Thoracic aorta (tissue), 2 donors: Measurements from ENCODE around the gene ARFIP1. TPM values are rescaled to one million over a fixed set of nuclear protein-coding genes. Genes with fewer than 3 reads are reported as not detected.

ENCODE experiments used
- ATAC-seq: fragments of 150-250 bp; one replicate; pipeline ENCODE4 v1.8.0; 2017; ENCODE audit warnings: low read depth; ENCODE audit not compliant: insufficient number of reproducible peaks, low FRiP score
- DNase-seq: peaks from one replicate; pipeline ENCODE4 v3.0.0-alpha.2; 2020; ENCODE audit warnings: low spot score
- H3K27ac ChIP-seq, 2 donors: fragments of 200-600 bp; sonication (generic); 1 replicate in 1 of 2; 2 replicates in 1 of 2; pipeline ENCODE4 v1.5.1; 2016; ENCODE audit warnings: mild to moderate bottlenecking in 2 of 2, moderate library complexity in 2 of 2
- H3K27me3 ChIP-seq: fragments of 200-600 bp; sonication (generic); replicated peaks from 2 replicates; pipeline ENCODE4 v1.6.0; 2016; ENCODE audit warnings: mild to moderate bottlenecking; ENCODE audit not compliant: insufficient read depth
- H3K36me3 ChIP-seq: fragments of 200-600 bp; sonication (generic); one replicate; pipeline ENCODE4 v1.5.1; 2016
- H3K4me1 ChIP-seq, 2 donors: fragments of 200-600 bp; sonication (generic); 1 replicate in 1 of 2; 2 replicates in 1 of 2; pipeline versions ENCODE4 v1.5.1 to v1.6.0; 2016; ENCODE audit warnings: low read depth in 2 of 2, mild to moderate bottlenecking in 1 of 2; ENCODE audit not compliant: control insufficient read depth in 1 of 2
- H3K4me3 ChIP-seq: fragments of 200-600 bp; sonication (generic); 2 replicates; pipeline ENCODE4 v1.5.1; 2016; ENCODE audit warnings: mild to moderate bottlenecking
- H3K9me3 ChIP-seq: fragments of 200-600 bp; sonication (generic); 2 replicates; pipeline ENCODE4 v1.5.1; 2016
- total RNA-seq, 2 donors: library from RNA; depleted of rRNA; stranded (reverse); fragments of >200 nt; gene quantifications; one replicate each; pipeline versions ENCODE4 v1.1.0 to v1.2.3, GENCODE V29; 2016
- TF ChIP-seq, protein P1 (sequence below): fragments of 200-600 bp; sonication (generic); IDR thresholded peaks from one replicate; pipeline ENCODE4 v1.5.1; 2019; ENCODE audit warnings: antibody characterized with exemption

ARFIP1 gene
- total RNA-seq, 2 donors from 2014 or later, result 24.0 to 39.0 TPM

- no peaks in the 10 kb centered on the region for H3K9me3 ChIP-seq
- no peak overlapping the region for H3K27ac ChIP-seq
- ATAC-seq (no peak), DNase-seq (no peak)
- no peaks in the 10 kb centered on the region for H3K36me3 ChIP-seq
- H3K4me1 ChIP-seq, result peaks cover 0 to 8% of the 10 kb centered on the region in 2 donors
- no peak overlapping the region for H3K4me3 ChIP-seq
- no peaks in the 10 kb centered on the region for H3K27me3 ChIP-seq
- TF ChIP-seq, protein P1, sequence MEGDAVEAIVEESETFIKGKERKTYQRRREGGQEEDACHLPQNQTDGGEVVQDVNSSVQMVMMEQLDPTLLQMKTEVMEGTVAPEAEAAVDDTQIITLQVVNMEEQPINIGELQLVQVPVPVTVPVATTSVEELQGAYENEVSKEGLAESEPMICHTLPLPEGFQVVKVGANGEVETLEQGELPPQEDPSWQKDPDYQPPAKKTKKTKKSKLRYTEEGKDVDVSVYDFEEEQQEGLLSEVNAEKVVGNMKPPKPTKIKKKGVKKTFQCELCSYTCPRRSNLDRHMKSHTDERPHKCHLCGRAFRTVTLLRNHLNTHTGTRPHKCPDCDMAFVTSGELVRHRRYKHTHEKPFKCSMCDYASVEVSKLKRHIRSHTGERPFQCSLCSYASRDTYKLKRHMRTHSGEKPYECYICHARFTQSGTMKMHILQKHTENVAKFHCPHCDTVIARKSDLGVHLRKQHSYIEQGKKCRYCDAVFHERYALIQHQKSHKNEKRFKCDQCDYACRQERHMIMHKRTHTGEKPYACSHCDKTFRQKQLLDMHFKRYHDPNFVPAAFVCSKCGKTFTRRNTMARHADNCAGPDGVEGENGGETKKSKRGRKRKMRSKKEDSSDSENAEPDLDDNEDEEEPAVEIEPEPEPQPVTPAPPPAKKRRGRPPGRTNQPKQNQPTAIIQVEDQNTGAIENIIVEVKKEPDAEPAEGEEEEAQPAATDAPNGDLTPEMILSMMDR, result no peak
Observed at GRCh38 chr4:152960082-152960481, 180.3 kb downstream of the ARFIP1 start.

- H3K4me1 ChIP-seq, result peaks cover 0 to 8% of the 10 kb centered on the region in 2 donors
- DNase-seq, result no peak
- H3K27ac ChIP-seq, result no peak overlapping the region
- H3K4me3 ChIP-seq, result no peak overlapping the region
- no peaks in the 10 kb centered on the region for H3K27me3 ChIP-seq
- TF ChIP-seq, protein P1, result no peak
- ATAC-seq, result no peak
- no peaks in the 10 kb centered on the region for H3K9me3 ChIP-seq
- H3K36me3 ChIP-seq, result no peaks in the 10 kb centered on the region
Observed at GRCh38 chr4:152961014-152961772, 181.4 kb downstream of the ARFIP1 start.

DNA sequence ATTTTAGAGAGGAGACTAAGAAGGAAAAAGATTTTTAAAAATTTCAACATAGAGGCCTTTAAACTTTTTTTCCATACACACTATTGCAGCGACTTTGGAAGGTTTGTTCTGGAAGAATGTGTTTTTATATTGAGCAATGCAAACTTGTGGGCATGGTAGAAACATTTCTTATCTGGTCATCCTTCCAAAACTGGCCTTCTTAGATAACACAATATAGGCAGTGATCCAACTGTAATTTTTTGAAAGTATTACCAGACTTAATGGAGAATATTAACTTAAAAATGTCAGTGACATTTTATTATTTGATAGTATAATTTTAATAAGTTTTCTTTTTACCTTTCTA, 182.0 kb downstream of the ARFIP1 start:
- Histone ChIP-seq H3K27me3 (no peaks in the 10 kb centered on the region), H3K9me3 (no peaks in the 10 kb centered on the region)
- no peak for ATAC-seq

More for the DNA sequence above, 182.0 kb downstream of the ARFIP1 start:
- DNase-seq, result no peak
- TF ChIP-seq, protein P1, result no peak
- H3K4me1 ChIP-seq, result peaks cover 0 to 8% of the 10 kb centered on the region in 2 donors
- no peak overlapping the region for H3K27ac ChIP-seq
- H3K36me3 ChIP-seq, result no peaks in the 10 kb centered on the region
- H3K4me3 ChIP-seq, result no peak overlapping the region

Other genes with a start within 250 kb of the ARFIP1 start
- 10 to 100 TPM; 31.5 to 92.6 TPM for gene FBXW7, start 243.9 kb upstream of the ARFIP1 start, total RNA-seq
- 1 to 10 TPM; 1.3 to 1.6 TPM for gene TMEM154, start 100.0 kb upstream of the ARFIP1 start, total RNA-seq
- gene TIGD4, start 224 bp upstream of the ARFIP1 start, total RNA-seq, result under 1 TPM in 1 of 2 donors, not detected in 1; 0.49 TPM
- under 1 TPM; 0.27 to 0.35 TPM for gene FHDC1, start 156.4 kb downstream of the ARFIP1 start, total RNA-seq